ACC112 (cell line): ENCODE results near the gene FARS2.

ENCODE experiments used
- H2AFZ ChIP-seq: fragments of 200-600 bp; sonication (generic); one replicate; pipeline ENCODE4 v1.6.0; 2017; ENCODE audit warnings: antibody characterized with exemption, low read length; ENCODE audit not compliant: unreplicated experiment
- H3K27ac ChIP-seq: fragments of 200-600 bp; sonication (generic); 2 replicates; pipeline ENCODE4 v1.5.1; 2014; ENCODE audit warnings: low read depth, mild to moderate bottlenecking, antibody characterized with exemption, low read length, moderate library complexity
- H3K27me3 ChIP-seq: fragments of 200-600 bp; sonication (generic); 2 replicates; pipeline ENCODE4 v1.6.1; 2014; ENCODE audit warnings: mild to moderate bottlenecking, antibody characterized with exemption, low read length, moderate library complexity, mixed read lengths; ENCODE audit not compliant: insufficient read depth
- H3K36me3 ChIP-seq: fragments of 200-600 bp; sonication (generic); 2 replicates; pipeline ENCODE4 v1.6.1; 2016; ENCODE audit warnings: mild to moderate bottlenecking, antibody characterized with exemption, low read length, moderate library complexity, mixed read lengths; ENCODE audit not compliant: insufficient read depth
- H3K4me1 ChIP-seq: fragments of 200-600 bp; sonication (generic); one replicate; pipeline ENCODE4 v1.6.1; 2016; ENCODE audit warnings: low read length, mixed read lengths; ENCODE audit not compliant: insufficient read depth, unreplicated experiment, control insufficient read depth
- H3K4me3 ChIP-seq: fragments of 200-600 bp; sonication (generic); 2 replicates; pipeline ENCODE4 v1.5.1; 2014; ENCODE audit warnings: mild to moderate bottlenecking, low read depth, low read length
- H3K79me2 ChIP-seq: fragments of 200-600 bp; sonication (generic); one replicate; pipeline ENCODE4 v1.6.0; 2016; ENCODE audit warnings: low read length; ENCODE audit not compliant: control insufficient read depth, unreplicated experiment, insufficient read depth

Gene FARS2

GRCh38 chr6:5809450-5809849, 548.1 kb downstream of the FARS2 start:
- no peaks in the 10 kb centered on the region for H3K27me3 ChIP-seq
- no peaks in the 10 kb centered on the region for H3K4me1 ChIP-seq
- H3K4me3 ChIP-seq, result no peak overlapping the region
- H2AFZ ChIP-seq, result no peak overlapping the region
- H3K36me3 ChIP-seq, result no peaks in the 10 kb centered on the region
- H3K79me2 ChIP-seq, result no peaks in the 10 kb centered on the region
- no peak overlapping the region for H3K27ac ChIP-seq

DNA sequence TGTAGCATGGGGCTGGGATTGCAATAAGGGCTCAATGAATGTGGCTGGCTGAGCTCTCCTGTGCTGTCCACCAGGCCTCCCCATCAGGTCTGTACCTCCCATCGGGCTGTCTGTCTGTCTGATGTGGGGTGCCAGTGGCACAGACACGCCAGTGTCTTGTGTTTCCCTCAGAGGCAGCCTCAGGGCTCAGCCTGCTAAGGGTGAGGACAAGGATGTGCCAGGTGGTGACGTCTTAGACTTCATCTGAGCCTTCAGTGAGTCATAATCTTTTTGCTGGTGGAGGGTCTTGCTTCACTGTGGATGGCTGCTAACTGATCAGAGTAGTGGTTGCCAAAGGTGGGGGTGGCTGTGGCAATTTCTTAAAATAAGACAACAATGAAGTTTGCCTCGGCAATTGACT, 550.7 kb downstream of the FARS2 start:
- Histone ChIP-seq H3K27ac (no peak overlapping the region), H2AFZ (no peak overlapping the region), H3K27me3 (no peaks in the 10 kb centered on the region), H3K36me3 (no peaks in the 10 kb centered on the region), H3K4me1 (no peaks in the 10 kb centered on the region), H3K4me3 (no peak overlapping the region), H3K79me2 (no peaks in the 10 kb centered on the region)

GRCh38 chr6:5813625-5814027, 552.3 kb downstream of the FARS2 start:
- Histone ChIP-seq H3K4me3 (no peak overlapping the region), H3K79me2 (no peaks in the 10 kb centered on the region), H3K36me3 (no peaks in the 10 kb centered on the region), H3K4me1 (no peaks in the 10 kb centered on the region), H3K27ac (no peak overlapping the region), H3K27me3 (no peaks in the 10 kb centered on the region), H2AFZ (no peak overlapping the region)

GRCh38 chr6:5814116-5814515, 552.8 kb downstream of the FARS2 start:
- Histone ChIP-seq H3K36me3 (no peaks in the 10 kb centered on the region), H3K27ac (no peak overlapping the region), H3K4me1 (no peaks in the 10 kb centered on the region), H2AFZ (no peak overlapping the region), H3K79me2 (no peaks in the 10 kb centered on the region), H3K4me3 (no peak overlapping the region), H3K27me3 (no peaks in the 10 kb centered on the region)

DNA sequence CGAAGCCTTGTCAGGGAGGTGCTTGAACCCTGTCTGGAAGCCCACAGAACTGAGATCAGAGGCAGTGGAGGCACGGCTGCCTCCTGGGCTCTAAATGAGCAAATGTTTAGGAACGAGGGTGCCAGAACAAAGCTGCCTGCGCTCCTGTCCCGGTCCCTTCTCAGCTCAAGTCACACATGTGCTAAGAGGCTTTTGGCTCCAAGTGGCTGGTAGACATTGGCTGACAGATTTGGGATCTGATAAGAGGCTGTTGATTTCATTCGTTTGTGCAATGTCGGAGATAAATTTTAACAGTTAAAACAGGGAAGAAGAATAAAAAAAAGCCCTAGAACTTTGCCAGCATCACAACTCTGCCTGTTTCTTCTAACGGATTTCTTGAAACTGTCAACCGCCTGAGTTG, 553.6 kb downstream of the FARS2 start:
- H3K36me3 ChIP-seq, result no peaks in the 10 kb centered on the region
- no peak overlapping the region for H3K27ac ChIP-seq
- H3K4me1 ChIP-seq, result no peaks in the 10 kb centered on the region

DNA sequence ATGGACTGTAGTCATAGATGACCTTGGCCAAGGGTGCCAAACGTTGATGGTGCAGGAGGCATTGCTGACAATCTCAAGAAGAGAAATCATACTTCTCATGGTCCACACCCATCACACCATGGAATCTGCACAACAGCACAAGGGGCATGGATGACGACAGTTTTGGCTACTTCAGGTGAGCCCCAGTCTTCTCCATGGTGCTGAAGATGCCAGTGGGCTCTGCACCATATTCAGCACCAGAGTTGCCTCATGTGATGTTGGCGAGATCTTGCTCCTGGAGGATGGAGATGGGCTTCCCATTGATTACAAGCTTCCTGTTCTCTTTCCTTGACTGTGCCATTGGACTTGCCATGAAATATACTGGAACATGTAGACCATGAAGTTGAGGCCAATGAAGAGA, 556.6 kb downstream of the FARS2 start:
- H3K36me3 ChIP-seq, result no peaks in the 10 kb centered on the region
- no peaks in the 10 kb centered on the region for H3K4me1 ChIP-seq
- H2AFZ ChIP-seq, result no peak overlapping the region
- no peaks in the 10 kb centered on the region for H3K79me2 ChIP-seq
- no peak overlapping the region for H3K4me3 ChIP-seq
- no peaks in the 10 kb centered on the region for H3K27me3 ChIP-seq
- no peak overlapping the region for H3K27ac ChIP-seq

More for the DNA sequence above, 553.6 kb downstream of the FARS2 start:
- no peaks in the 10 kb centered on the region for H3K27me3 ChIP-seq
- H3K79me2 ChIP-seq, result no peaks in the 10 kb centered on the region
- no peak overlapping the region for H3K4me3 ChIP-seq
- no peak overlapping the region for H2AFZ ChIP-seq

- Histone ChIP-seq H3K27ac (no peak overlapping the region), H3K36me3 (no peaks in the 10 kb centered on the region), H3K4me1 (no peaks in the 10 kb centered on the region), H3K79me2 (no peaks in the 10 kb centered on the region), H3K4me3 (no peak overlapping the region), H2AFZ (no peak overlapping the region), H3K27me3 (no peaks in the 10 kb centered on the region)
These were observed 557.6 kb downstream of the FARS2 start for GRCh38 chr6:5818959-5819358.
